GM18519 (cell line): Measurements from ENCODE around the gene BRAF.
"Not testable (repeated sequence)": the region's sequence is repeated elsewhere in the genome, so short reads cannot be mapped to it uniquely, and the experiment has no call there.

Experiments used
- ATAC-seq: cut with Tn5 transposase; IDR thresholded peaks from one replicate; pipeline ENCODE4 v1.9.1; 2021; ENCODE audit warnings: mild to moderate bottlenecking, moderate library complexity; ENCODE audit not compliant: unreplicated experiment, low FRiP score

BRAF gene

DNA sequence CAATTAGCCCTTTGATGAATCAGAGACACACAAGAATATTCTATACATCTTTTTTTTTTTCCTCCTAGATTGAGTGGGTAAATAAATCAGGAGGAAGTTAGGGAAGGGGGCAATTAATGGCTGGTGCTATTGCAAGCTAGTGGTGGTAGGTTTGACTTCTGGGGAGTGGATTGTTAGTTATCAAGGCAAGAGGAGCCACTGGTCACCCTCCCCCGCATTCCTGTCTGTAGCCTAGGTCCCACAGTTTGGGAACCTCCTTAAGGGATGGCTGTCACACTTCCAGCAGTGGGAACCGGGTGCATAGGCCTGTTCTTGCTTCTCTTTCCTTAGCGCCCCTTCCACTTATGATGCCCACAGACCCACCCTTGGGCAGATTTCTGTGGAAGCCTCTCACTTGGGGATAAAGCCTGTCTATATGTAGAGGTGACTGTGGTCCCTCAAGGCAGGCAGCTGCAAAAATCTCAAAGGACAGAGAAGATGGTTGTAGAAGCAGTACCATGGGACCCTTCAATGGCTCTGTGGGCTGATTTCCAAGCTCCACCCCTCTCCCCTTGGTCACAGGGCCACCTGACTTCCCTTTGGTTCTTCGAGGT, 254.3 kb downstream of the BRAF start:
- ATAC-seq, result no peak

DNA sequence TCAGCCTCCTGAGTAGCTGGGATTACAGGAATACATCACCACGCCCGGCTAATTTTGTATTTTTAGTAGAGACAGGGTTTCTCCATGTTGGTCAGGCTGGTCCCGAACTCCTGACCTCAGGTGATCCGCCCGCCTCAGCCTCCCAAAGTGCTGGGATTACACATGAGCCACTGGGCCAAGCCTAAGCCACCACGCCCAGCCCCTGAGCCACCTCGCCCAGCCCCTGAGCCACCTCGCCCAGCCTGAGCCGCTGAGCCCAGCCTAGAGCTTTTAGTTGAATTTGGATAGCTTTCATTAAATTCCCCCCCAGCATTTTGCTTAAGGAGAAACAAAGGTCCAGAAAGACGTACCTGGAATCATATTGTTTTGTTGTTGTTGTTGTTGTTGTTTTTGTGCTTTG, 254.9 kb downstream of the BRAF start:
- ATAC-seq, result not testable (repeated sequence)

DNA sequence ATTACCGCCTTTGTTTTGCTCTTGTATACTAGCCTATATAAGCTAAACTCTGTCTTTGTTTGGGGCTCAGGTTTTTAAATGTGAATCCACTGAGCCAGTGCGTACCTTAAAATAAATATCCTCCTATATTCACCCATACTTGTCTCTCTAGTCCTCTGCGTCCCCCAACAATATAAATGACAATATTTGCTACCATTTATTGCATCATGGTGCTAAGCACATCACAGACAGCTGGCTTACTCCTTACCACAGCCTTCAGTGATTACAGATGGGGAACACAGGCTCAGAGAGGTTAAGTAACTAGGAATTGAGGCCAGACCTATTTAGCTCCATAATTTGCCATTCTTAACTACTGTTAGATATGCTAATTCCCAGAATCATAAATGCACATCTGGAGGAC, 255.4 kb downstream of the BRAF start:
- ATAC-seq, result no peak
